ENCODE data around the gene IRF3.
"Not testable (repeated sequence)": the region's sequence is repeated elsewhere in the genome, so short reads cannot be mapped to it uniquely, and the experiment has no call there.

The IRF3 gene

DNA sequence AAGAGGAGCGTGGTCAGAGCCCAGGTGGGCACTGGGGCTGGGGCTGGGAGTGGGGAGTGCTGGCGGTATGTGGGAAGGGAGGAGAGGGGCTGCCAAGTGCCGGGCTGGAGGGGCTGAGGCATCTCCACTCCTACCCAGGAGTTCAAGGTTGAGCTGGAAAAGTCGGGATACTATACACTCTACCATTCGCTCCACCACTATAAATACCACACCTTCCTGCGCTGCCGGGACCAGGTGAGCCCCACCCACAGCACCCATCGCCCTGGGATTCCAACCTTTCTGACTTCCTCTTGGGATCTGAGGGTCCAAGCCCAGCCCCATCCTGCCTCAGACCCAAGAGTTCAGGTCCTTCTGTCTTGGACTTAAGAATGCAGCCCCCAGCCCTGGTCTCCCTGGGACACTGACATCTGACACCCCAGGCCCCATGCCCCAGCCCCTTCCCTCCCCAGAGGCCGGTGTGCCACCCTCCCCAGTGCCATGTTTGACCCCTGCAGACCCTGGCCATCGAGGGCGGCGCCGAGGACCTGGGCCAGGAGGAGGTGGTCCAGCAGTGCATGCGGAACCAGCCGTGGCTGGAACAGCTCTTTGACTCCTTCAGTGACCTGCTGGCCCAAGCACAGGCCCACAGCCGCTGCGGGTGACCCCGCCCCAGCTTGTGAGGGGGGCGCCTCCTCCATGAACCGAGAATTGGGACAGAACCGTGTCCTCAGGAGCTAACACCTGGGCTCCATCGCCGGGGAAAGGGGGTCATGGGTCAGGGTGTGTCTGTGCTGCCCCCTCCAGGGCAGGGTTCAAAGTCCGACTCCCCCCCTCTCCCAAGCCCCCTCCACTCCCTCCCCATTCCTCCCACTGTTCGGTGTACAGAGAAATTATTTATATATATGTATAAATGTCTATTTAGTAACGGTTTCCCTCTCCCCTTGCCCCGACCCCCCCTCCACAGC, 40.4 kb downstream of the IRF3 start:
- Histone ChIP-seq H3K9ac (ENCODE audit: low read length) (no peak overlapping the region), H3K4me3 (ENCODE audit: insufficient read depth, low read length, poor library complexity, severe bottlenecking) (no peak overlapping the region), H3K9me3 (ENCODE audit: insufficient read depth, low read length) (no peaks in the 10 kb centered on the region), H3K27me3 (ENCODE audit: low read length) (no peaks in the 10 kb centered on the region), H3K4me2 (ENCODE audit: low read depth, low read length, poor library complexity, severe bottlenecking) (no peak overlapping the region), H3K27ac (ENCODE audit: low read depth, low read length) (no peak overlapping the region), H3K36me3 (ENCODE audit: low read length) (no peaks in the 10 kb centered on the region), H3K9me2 (replicated peaks; ENCODE audit: insufficient read depth, low read length) (no peaks in the 10 kb centered on the region), H4K20me1 (ENCODE audit: low read depth, low read length) (no peaks in the 10 kb centered on the region), H2AFZ (ENCODE audit: low read depth, low read length, severe bottlenecking) (no peak overlapping the region), H3K79me2 (ENCODE audit: insufficient read depth, low read length) (no peaks in the 10 kb centered on the region), H3F3A (ENCODE audit: insufficient read depth) (no peaks in the 10 kb centered on the region)
- TF ChIP-seq EZH2phosphoT487 (conservative IDR thresholded peaks at IDR 0.05; ENCODE audit: low read length), result no peak
- TF ChIP-seq, protein P1, sequence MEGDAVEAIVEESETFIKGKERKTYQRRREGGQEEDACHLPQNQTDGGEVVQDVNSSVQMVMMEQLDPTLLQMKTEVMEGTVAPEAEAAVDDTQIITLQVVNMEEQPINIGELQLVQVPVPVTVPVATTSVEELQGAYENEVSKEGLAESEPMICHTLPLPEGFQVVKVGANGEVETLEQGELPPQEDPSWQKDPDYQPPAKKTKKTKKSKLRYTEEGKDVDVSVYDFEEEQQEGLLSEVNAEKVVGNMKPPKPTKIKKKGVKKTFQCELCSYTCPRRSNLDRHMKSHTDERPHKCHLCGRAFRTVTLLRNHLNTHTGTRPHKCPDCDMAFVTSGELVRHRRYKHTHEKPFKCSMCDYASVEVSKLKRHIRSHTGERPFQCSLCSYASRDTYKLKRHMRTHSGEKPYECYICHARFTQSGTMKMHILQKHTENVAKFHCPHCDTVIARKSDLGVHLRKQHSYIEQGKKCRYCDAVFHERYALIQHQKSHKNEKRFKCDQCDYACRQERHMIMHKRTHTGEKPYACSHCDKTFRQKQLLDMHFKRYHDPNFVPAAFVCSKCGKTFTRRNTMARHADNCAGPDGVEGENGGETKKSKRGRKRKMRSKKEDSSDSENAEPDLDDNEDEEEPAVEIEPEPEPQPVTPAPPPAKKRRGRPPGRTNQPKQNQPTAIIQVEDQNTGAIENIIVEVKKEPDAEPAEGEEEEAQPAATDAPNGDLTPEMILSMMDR (IDR thresholded peaks at IDR 0.05; ENCODE audit: insufficient read depth, low read length, poor library complexity, severe bottlenecking), result no peak

- not testable (repeated sequence) for H3F3A ChIP-seq (ENCODE audit: insufficient read depth); H2AFZ ChIP-seq (ENCODE audit: low read depth, low read length, severe bottlenecking); H3K79me2 ChIP-seq (ENCODE audit: insufficient read depth, low read length); H3K4me2 ChIP-seq (ENCODE audit: low read depth, low read length, poor library complexity, severe bottlenecking); H3K27ac ChIP-seq (ENCODE audit: low read depth, low read length); H3K27me3 ChIP-seq (ENCODE audit: low read length); H3K36me3 ChIP-seq (ENCODE audit: low read length); H4K20me1 ChIP-seq (ENCODE audit: low read depth, low read length); H3K4me3 ChIP-seq (ENCODE audit: insufficient read depth, low read length, poor library complexity, severe bottlenecking); H3K9me2 ChIP-seq (replicated peaks; ENCODE audit: insufficient read depth, low read length); H3K9me3 ChIP-seq (ENCODE audit: insufficient read depth, low read length); H3K9ac ChIP-seq (ENCODE audit: low read length)
Measured at GRCh38 chr19:49617860-49618259, 47.8 kb downstream of the IRF3 start.

DNA sequence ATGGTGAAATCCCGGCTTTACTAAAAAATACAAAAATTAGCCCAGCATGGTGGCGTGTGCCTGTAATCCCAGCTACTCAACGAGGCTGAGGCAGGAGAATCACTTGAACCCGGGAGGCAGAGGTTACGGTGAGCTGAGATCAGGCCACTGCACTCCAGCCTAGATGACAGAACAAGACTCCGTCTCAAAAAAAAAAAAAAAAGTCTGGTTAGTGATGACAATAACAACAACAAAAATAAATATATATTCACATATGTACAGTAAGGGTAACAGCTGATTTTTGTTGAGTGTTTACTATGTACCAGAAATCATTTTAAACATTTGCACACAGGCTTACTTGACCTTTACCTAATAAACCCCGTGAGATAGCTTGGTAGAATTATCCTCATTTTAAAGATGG, 48.7 kb downstream of the IRF3 start:
- TF ChIP-seq, protein P1 (IDR thresholded peaks at IDR 0.05; ENCODE audit: insufficient read depth, low read length, poor library complexity, severe bottlenecking), result no peak
- TF ChIP-seq EZH2phosphoT487 (conservative IDR thresholded peaks at IDR 0.05; ENCODE audit: low read length), result no peak
- Histone ChIP-seq H3K4me2 (ENCODE audit: low read depth, low read length, poor library complexity, severe bottlenecking) (no peak overlapping the region), H3F3A (ENCODE audit: insufficient read depth) (no peaks in the 10 kb centered on the region), H3K9me2 (replicated peaks; ENCODE audit: insufficient read depth, low read length) (no peaks in the 10 kb centered on the region), H3K79me2 (ENCODE audit: insufficient read depth, low read length) (0 out of 2 replicates have a peak, but pooled peaks cover 4% of the 10 kb centered on the region), H3K9me3 (ENCODE audit: insufficient read depth, low read length) (no peaks in the 10 kb centered on the region), H3K27ac (ENCODE audit: low read depth, low read length) (no peak overlapping the region), H3K36me3 (ENCODE audit: low read length) (no peaks in the 10 kb centered on the region), H4K20me1 (ENCODE audit: low read depth, low read length) (no peaks in the 10 kb centered on the region), H3K27me3 (ENCODE audit: low read length) (no peaks in the 10 kb centered on the region), H3K4me3 (ENCODE audit: insufficient read depth, low read length, poor library complexity, severe bottlenecking) (no peak overlapping the region), H2AFZ (ENCODE audit: low read depth, low read length, severe bottlenecking) (no peak overlapping the region), H3K9ac (ENCODE audit: low read length) (no peak overlapping the region)

DNA sequence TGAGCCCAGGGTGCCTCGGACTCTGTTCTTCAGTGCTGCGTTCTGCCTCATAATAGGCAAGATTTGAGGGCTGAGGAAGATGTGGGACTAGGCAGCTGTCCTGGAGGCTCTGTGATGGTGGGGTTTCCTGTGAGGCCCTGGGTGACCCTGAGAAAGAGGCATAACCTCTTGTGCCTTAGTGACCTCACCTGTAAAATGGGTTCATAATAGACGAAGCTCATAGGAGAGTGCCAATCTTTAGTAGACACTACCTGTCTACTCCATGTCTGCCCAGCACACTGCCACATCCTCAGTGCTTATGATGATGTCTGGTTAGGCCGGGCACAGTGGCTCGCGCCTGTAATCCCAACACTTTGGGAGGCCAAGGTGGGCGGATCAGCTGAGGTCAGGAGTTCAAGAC, 49.1 kb downstream of the IRF3 start:
- no peaks in the 10 kb centered on the region for H4K20me1 ChIP-seq (ENCODE audit: low read depth, low read length)
- no peaks in the 10 kb centered on the region for H3K36me3 ChIP-seq (ENCODE audit: low read length)
- no peaks in the 10 kb centered on the region for H3F3A ChIP-seq (ENCODE audit: insufficient read depth)
- no peaks in the 10 kb centered on the region for H3K9me3 ChIP-seq (ENCODE audit: insufficient read depth, low read length)
- TF ChIP-seq, protein P1 (IDR thresholded peaks at IDR 0.05; ENCODE audit: insufficient read depth, low read length, poor library complexity, severe bottlenecking), result no peak
- TF ChIP-seq EZH2phosphoT487 (conservative IDR thresholded peaks at IDR 0.05; ENCODE audit: low read length), result no peak
- 0 out of 2 replicates have a peak, but pooled peaks cover 4% of the 10 kb centered on the region for H3K79me2 ChIP-seq (ENCODE audit: insufficient read depth, low read length)
- no peak overlapping the region for H3K4me3 ChIP-seq (ENCODE audit: insufficient read depth, low read length, poor library complexity, severe bottlenecking)
- no peaks in the 10 kb centered on the region for H3K9me2 ChIP-seq (replicated peaks; ENCODE audit: insufficient read depth, low read length)
- H3K9ac ChIP-seq (ENCODE audit: low read length), result no peak overlapping the region
- H3K27ac ChIP-seq (ENCODE audit: low read depth, low read length), result no peak overlapping the region
- H3K4me2 ChIP-seq (ENCODE audit: low read depth, low read length, poor library complexity, severe bottlenecking), result no peak overlapping the region
- H3K27me3 ChIP-seq (ENCODE audit: low read length), result no peaks in the 10 kb centered on the region
- H2AFZ ChIP-seq (ENCODE audit: low read depth, low read length, severe bottlenecking), result no peak overlapping the region
